ENCODE data around the gene COL4A1. TPM values are rescaled to one million over a fixed set of nuclear protein-coding genes. Genes with fewer than 3 reads are reported as not detected.

COL4A1 gene
- total RNA-seq, 1 experiment from 2014 or later = 0.12 TPM

GRCh38 chr13:110164706-110165105 lies 142.3 kb downstream of the COL4A1 start:
- Mint-ChIP-seq H3K27me3 (ENCODE audit: unreplicated experiment) (no peaks in the 10 kb centered on the region), H3K36me3 (ENCODE audit: insufficient read depth, unreplicated experiment) (no peaks in the 10 kb centered on the region), H3K9me3 (ENCODE audit: low read depth, unreplicated experiment) (no peaks in the 10 kb centered on the region), H3K27ac (ENCODE audit: unreplicated experiment) (no peak overlapping the region), H3K4me3 (ENCODE audit: low read depth, unreplicated experiment) (no peak overlapping the region), H3K4me1 (ENCODE audit: low read depth, unreplicated experiment) (no peaks in the 10 kb centered on the region)
- no peak for DNase-seq
- CTCF ChIA-PET = no interaction called here
- no peak for TF ChIP-seq CTCF (IDR thresholded peaks at IDR 0.05; ENCODE audit: unreplicated experiment)
- intact Hi-C loops (cut with micrococcal nuclease; ENCODE audit: unreplicated experiment) = no loop called here
- BruUV-seq (replicated peaks) = no TSS peak

GRCh38 chr13:110162866-110163658 lies 143.9 kb downstream of the COL4A1 start:
- TF ChIP-seq CTCF (IDR thresholded peaks at IDR 0.05; ENCODE audit: unreplicated experiment) = no peak
- BruUV-seq (replicated peaks) = no TSS peak
- Mint-ChIP-seq H3K9me3 (ENCODE audit: low read depth, unreplicated experiment) (no peaks in the 10 kb centered on the region), H3K4me3 (ENCODE audit: low read depth, unreplicated experiment) (no peak overlapping the region), H3K4me1 (ENCODE audit: low read depth, unreplicated experiment) (no peaks in the 10 kb centered on the region), H3K27me3 (ENCODE audit: unreplicated experiment) (no peaks in the 10 kb centered on the region), H3K36me3 (ENCODE audit: insufficient read depth, unreplicated experiment) (no peaks in the 10 kb centered on the region), H3K27ac (ENCODE audit: unreplicated experiment) (no peak overlapping the region)
- DNase-seq = no peak
- intact Hi-C loops (cut with micrococcal nuclease; ENCODE audit: unreplicated experiment) = no loop called here
- CTCF ChIA-PET = no interaction called here

- Mint-ChIP-seq H3K9me3 (ENCODE audit: low read depth, unreplicated experiment) (no peaks in the 10 kb centered on the region), H3K4me1 (ENCODE audit: low read depth, unreplicated experiment) (no peaks in the 10 kb centered on the region), H3K27ac (ENCODE audit: unreplicated experiment) (no peak overlapping the region), H3K4me3 (ENCODE audit: low read depth, unreplicated experiment) (no peak overlapping the region), H3K36me3 (ENCODE audit: insufficient read depth, unreplicated experiment) (no peaks in the 10 kb centered on the region), H3K27me3 (ENCODE audit: unreplicated experiment) (no peaks in the 10 kb centered on the region)
- no peak for DNase-seq
- CTCF ChIA-PET = no interaction called here
- BruUV-seq (replicated peaks) = no TSS peak
- no peak for TF ChIP-seq CTCF (IDR thresholded peaks at IDR 0.05; ENCODE audit: unreplicated experiment)
- intact Hi-C loops (cut with micrococcal nuclease; ENCODE audit: unreplicated experiment) = no loop called here
These were observed 144.9 kb downstream of the COL4A1 start for GRCh38 chr13:110162053-110162452.

GRCh38 chr13:110161112-110161882 lies 145.7 kb downstream of the COL4A1 start:
- TF ChIP-seq CTCF (IDR thresholded peaks at IDR 0.05; ENCODE audit: unreplicated experiment) = no peak
- CTCF ChIA-PET = no interaction called here
- Mint-ChIP-seq H3K4me3 (ENCODE audit: low read depth, unreplicated experiment) (no peak overlapping the region), H3K27me3 (ENCODE audit: unreplicated experiment) (no peaks in the 10 kb centered on the region), H3K36me3 (ENCODE audit: insufficient read depth, unreplicated experiment) (no peaks in the 10 kb centered on the region), H3K9me3 (ENCODE audit: low read depth, unreplicated experiment) (no peaks in the 10 kb centered on the region), H3K27ac (ENCODE audit: unreplicated experiment) (no peak overlapping the region), H3K4me1 (ENCODE audit: low read depth, unreplicated experiment) (no peaks in the 10 kb centered on the region)
- no peak for DNase-seq
- BruUV-seq (replicated peaks) = no TSS peak
- intact Hi-C loops (cut with micrococcal nuclease; ENCODE audit: unreplicated experiment) = no loop called here

All from Calu3 (cell line).